GM21526 (cell line): ENCODE results near the gene PFKP.
A peak's percentile ranks its signal among the peaks of the same experiment; 100 is the strongest.

Source experiments
- ATAC-seq: cut with Tn5 transposase; IDR thresholded peaks from one replicate; pipeline ENCODE4 v1.9.1; 2021; ENCODE audit warnings: moderate library complexity; ENCODE audit not compliant: unreplicated experiment, low FRiP score

Gene PFKP

DNA sequence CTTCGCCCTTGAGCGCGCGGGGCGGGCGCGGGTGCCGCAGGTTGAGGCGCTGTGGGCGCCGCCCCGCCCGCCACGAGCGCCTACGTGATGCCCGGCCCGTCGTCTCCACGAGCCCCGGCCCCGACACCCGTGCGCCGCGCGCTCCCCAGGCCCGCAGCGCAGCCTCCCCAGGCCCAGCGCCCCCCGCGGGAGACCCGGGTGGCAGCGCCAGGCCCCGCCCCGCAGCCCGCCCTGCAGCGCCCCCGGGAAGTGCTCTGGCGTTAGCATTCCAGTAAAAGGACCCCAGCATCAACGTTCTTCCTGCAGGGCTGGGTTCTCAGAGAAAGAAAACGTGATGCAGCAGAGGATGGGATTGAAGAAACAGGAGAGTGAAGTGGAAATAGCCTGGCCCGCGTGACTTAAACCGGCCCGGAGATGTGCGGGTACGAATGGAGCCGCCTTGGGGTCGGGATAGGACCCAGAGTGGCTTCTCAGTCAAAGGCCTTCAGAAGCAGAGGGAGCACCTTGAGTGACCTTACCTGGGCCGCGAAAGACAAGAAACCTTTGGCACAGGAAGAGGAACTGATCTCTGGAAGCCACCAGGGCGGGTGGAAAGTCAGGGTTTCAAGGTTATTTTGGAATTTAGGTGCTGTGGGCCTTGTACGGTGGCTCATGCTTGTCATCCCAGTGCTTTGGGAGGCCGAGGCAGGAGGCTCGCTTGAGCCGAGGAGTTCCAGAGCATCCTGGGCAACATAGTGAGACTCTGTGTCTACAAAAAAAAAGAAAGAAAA lies 1.8 kb downstream of the PFKP start:
- ATAC-seq: peak; percentile 27

DNA sequence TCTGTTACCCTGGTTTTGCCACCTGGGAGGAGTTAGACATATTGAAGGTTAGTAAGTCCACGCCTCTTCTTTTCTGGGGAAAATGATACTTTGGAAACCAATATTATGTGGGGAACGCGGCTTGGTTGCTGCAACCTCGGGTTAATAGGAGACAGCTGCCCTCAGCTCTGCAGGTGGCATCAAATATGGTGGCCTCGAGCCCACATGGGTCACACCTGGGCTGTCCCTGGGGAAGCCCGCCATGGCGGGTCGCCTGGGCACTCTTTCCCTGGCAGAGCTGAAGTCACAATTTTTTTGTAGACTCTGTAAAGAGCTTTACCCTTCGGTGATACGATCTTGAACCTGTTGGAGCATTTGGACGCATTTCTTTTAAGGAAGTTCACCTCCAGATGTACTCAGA lies 2.5 kb downstream of the PFKP start:
- ATAC-seq: no peak

- ATAC-seq: no peak
These were observed 4.3 kb downstream of the PFKP start for GRCh38 chr10:3071405-3072198.

GRCh38 chr10:3072641-3073360 lies 5.5 kb downstream of the PFKP start:
- ATAC-seq: no peak

- ATAC-seq: no peak
These were observed 6.9 kb downstream of the PFKP start for GRCh38 chr10:3074145-3074665.

DNA sequence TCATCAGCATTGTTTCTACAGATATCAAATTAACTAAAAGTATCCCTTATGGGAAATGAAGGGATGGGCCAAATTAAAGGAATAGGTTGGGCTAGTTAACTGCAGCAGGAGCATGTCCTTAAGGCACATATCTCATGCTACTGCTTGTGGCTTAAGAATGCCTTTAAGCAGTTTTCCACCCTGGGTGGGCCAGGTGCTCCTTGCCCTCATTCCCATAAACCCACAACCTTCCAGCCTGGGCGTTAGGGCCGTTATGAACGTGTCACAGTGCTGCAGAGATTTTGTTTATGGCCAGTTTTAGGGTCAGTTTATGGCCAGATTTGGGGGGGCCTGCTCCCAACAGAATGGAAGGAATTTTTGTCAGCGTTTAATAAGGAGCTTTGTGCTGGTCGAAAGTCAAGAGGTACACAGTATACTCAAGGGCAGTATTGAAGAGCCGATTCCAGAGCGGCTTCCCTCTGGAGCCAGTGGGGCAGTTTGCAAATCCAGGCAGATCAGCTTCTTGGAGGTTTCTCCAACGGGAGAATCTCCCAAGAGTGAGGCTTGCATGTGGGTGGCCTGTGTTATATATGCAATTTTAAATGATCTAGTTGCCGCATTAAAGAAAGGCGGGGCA lies 7.7 kb downstream of the PFKP start:
- ATAC-seq: no peak

GRCh38 chr10:3076138-3076537 lies 8.8 kb downstream of the PFKP start:
- no peak for ATAC-seq

DNA sequence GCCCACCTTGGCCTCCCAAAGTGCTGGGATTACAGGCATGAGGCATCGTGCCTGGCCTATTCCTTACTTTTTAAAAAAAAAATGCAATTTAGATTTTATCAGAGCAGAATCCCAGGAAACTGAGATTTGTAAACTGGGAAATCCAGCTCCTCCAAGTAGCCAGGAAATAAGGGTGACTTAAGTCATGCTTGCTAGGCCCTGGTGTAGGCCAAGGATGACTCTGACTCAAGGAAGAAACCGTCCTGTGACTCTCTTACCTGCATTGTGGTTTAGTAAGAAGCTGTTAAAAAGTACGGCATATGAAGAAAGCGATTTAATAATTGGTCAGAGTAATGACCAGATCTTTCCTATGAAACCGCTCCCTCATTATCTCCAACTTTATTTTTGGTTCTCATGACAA lies 10.2 kb downstream of the PFKP start:
- ATAC-seq: no peak

DNA sequence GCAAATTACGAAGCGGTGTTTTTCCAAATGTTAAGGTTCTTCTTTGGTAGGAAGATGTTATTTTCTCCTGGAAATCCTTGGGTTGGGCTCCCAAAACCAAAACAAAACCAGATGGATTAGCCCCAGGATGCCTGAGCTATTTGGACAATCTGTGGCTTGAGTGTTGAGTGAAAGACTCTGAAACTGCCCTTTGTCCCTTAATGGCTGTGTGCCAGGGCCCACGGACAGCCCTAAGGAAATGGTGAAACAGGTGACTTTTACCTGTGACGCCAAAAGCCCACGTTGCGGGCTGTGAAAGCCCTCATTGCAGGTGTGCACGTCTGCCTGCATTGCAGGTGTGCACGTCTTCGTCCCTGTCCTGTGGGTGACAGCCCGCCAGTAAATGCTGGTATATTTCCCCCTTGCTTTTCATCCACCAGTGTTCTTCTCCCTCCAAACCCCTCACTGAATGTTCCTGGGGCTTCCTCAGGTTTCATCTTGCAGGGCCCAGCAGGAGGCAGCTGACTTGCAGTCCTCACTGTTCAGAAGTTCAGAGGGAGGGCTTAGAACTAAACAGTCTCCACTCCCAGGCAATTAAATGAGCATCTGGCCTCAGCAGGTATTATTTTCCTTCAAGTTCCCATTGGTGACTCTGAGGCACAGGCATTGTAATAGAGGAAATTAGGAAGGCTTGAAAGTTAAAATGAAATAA lies 10.7 kb downstream of the PFKP start:
- ATAC-seq: no peak

DNA sequence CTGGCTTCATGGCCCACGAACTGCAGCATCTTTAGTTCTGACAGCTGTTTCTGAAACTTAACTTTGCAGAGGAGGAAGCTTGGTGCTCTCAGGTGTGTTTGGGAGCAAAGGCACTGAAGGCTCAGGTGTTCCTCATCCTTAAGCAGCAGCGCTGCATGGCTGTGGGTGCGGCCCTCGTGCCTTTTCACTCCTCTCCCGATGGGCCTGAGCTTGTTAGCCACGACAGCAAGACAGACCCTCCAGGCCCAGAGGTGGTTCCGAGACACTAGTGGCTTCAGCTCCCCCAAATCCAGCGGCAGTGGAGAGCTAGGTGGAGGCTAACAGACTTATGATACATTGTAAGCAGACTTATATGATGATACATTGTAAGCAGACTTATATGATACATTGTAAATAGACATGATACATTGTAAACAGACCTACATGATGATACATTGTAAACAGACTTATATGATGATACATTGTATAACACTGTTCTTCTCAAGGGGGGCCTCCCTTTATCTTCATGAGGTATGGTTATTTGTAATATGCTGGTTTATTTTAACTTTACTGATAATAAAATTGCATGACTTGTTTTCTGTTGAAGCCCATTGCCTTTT lies 14.1 kb downstream of the PFKP start:
- ATAC-seq: no peak

DNA sequence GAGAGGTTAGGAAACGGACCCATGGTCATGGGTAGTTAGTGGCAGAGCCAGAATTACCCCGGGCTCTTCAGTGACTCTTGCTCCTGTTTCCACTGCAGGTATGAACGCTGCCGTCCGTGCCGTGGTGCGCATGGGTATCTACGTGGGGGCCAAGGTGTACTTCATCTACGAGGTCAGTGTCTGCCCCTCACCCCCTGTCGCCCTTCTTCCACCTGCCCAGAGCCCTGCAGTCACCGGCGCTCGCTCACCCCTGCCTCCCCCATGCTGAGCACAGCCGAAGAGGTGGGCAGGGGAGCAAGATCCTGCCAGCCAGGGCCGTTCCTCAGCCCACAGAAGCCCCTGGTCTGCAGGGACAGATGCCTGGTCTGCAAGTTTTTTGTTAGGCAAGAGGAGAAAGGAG lies 14.9 kb downstream of the PFKP start:
- ATAC-seq: no peak

- ATAC-seq: no peak
These were observed 18.6 kb downstream of the PFKP start for GRCh38 chr10:3085785-3086567.

DNA sequence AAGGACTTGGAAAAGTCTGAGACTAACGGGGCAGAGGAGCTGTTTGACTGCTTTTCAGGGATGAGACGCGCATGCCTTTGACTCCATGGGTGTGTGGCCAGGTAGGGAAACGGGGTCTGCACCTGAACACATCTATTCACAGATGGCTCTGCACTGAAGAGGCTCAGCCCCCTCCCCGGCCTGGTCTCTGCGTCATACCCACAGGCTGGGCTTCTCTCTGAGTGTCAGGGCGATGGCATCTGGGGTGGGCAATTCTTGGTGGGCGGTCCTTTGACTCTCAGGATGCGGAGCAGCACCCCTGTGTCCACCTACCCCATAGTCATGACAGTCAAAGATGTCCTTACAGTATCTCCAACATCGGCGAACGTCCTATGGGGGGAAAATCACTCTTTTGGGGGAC lies 23.0 kb downstream of the PFKP start:
- ATAC-seq: no peak

- peak; percentile 51 for ATAC-seq
These were observed 23.8 kb downstream of the PFKP start for GRCh38 chr10:3090914-3091787.

DNA sequence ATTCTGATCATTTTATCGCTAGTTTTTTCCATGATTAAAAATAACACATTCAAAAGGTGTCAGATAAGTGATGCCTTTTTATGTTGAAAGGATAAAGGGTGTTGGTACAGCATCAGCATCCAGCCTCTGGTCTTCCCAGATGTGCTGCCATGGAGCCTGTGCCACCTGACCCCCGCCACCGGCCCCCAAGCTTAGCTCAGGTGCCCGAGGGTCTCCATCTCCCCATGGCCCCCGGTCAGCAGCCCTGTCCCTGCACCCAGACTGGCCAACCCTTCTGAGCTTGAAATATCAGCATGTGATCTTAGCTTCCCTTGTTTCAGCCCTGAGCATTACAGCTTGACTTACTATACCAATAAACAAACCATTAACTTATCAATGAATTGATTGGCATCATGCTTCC lies 24.6 kb downstream of the PFKP start:
- no peak for ATAC-seq

DNA sequence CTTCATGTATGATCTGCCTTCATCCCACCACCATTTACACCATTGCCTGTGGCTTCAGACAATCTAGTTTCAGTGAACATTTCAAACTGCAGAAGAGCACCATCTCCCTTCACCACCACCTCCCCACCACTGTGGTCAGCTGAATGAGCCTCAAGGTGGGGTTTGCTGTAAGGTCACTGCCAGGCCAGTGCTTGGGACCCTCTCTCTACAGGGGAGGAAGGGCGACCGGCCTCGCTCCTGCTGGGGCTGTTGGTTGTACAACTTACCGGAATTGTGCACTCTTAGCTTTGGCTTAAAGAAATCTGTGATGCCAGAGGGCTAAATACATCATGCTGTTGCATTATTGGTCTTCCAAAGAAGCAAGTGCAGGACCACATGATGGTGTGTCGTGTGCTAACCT lies 26.6 kb downstream of the PFKP start:
- ATAC-seq: no peak

DNA sequence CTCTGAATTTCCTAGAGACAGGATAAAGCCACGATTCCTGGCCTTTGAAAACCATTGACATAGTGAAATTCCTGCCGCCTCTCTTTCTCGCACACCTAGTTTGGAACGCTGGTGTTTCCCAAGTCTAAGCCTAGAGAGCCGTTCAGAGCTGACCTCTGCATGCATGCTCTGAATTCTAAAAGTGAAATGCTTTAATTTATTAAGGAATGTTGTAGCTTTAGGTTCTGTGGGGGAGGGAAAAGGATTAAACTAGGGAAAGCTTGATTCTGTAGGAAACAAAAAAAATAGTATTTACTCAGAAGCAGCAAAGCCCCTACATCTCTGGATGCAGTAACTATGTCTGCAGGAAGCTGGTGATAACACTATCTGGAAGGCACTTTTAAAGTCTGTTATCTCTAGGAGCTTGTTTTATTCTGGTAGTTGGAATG lies 27.3 kb downstream of the PFKP start:
- no peak for ATAC-seq
